ENCODE data around the gene TNIK.

DNA sequence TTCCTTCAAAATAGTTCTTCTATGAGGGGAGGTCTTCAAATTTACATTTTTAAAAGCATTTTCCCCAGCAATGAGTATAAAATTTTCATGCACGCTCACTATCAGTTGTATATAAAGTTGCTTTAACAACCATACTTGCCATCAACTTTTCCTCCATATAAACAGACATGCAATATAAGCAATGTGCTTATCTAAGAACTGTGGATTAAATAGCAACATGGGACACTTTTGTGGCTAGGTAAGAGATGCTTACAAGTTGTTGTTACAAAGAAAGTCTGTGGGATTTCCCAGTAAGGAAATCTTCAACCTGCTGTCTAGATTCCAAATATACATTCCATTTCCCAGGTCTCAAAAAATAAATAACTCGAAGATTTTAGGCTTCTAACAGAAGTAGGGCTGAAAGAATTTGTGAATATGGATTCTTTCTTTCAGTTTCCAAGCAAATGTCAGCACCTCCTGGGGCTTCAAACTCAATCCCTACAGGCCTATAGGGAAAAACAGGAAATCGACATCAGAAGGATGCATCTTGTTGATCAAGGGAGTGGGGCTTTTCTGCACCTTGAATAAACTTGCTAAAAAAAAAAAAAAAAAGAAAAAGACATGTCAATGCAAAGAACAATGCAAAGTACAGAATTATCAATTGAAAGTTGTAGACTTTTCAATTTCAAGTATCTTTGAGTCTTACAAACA, 16.1 kb downstream of the TNIK start:
- TF ChIP-seq POLR2A (IDR thresholded peaks at IDR 0.05; ENCODE audit: low read depth) (no peak), POLR2AphosphoS5 (IDR thresholded peaks at IDR 0.05) (no peak)

Measured in esophagus muscularis mucosa (tissue), 2 donors.